ENCODE results near the gene A2M. TPM values are rescaled to one million over a fixed set of nuclear protein-coding genes. Genes with fewer than 3 reads are reported as not detected.

Gene A2M
- total RNA-seq, 1 experiment from 2014 or later: 1.9 TPM

- H3K9me3 Mint-ChIP-seq: no peaks in the 10 kb centered on the region
- no peaks in the 10 kb centered on the region for H3K27me3 Mint-ChIP-seq (ENCODE audit: low read depth)
- H3K4me1 Mint-ChIP-seq: no peaks in the 10 kb centered on the region
- ATAC-seq (no peak), DNase-seq (ENCODE audit: low spot score) (no peak)
- ChIA-PET CTCF (no interaction called here), POLR2A (no interaction called here)
- H3K27ac Mint-ChIP-seq: no peak overlapping the region
- no peaks in the 10 kb centered on the region for H3K36me3 Mint-ChIP-seq
- no peak for TF ChIP-seq ZNF281 (CRISPR knock-in tag; IDR thresholded peaks at IDR 0.05)
- no peak for TF ChIP-seq MYBL2 (CRISPR knock-in tag; IDR thresholded peaks at IDR 0.05)
- TF ChIP-seq JUN (CRISPR knock-in tag; IDR thresholded peaks at IDR 0.05): no peak
- TF ChIP-seq JAZF1 (CRISPR knock-in tag; IDR thresholded peaks at IDR 0.05): no peak
- no peak for TF ChIP-seq ATF2 (CRISPR knock-in tag; IDR thresholded peaks at IDR 0.05; ENCODE audit: borderline replicate concordance, low read depth)
- TF ChIP-seq ELF4 (CRISPR knock-in tag; IDR thresholded peaks at IDR 0.05; ENCODE audit: low read depth): no peak
- no peak for TF ChIP-seq RORB (CRISPR knock-in tag; IDR thresholded peaks at IDR 0.05)
- TF ChIP-seq TCF7 (CRISPR knock-in tag; IDR thresholded peaks at IDR 0.05; ENCODE audit: low read depth): no peak
- no peak for TF ChIP-seq TP53 (CRISPR knock-in tag; IDR thresholded peaks at IDR 0.05)
- no peak for TF ChIP-seq EMX1 (CRISPR knock-in tag; IDR thresholded peaks at IDR 0.05)
- H3K4me3 Mint-ChIP-seq: no peak overlapping the region
Measured at GRCh38 chr12:9104767-9105423, 10.8 kb downstream of the A2M start.

GRCh38 chr12:9104087-9104486 lies 11.6 kb downstream of the A2M start:
- CTCF ChIA-PET: no interaction called here
- no peaks in the 10 kb centered on the region for H3K36me3 Mint-ChIP-seq
- H3K27me3 Mint-ChIP-seq (ENCODE audit: low read depth): no peaks in the 10 kb centered on the region
- POLR2A ChIA-PET: no interaction called here
- DNase-seq (ENCODE audit: low spot score) (no peak), ATAC-seq (no peak)
- no peak for TF ChIP-seq ZNF317 (CRISPR knock-in tag; IDR thresholded peaks at IDR 0.05; ENCODE audit: borderline replicate concordance, low read depth)
- TF ChIP-seq CREB1 (CRISPR knock-in tag; IDR thresholded peaks at IDR 0.05): no peak
- TF ChIP-seq CBFB (CRISPR knock-in tag; IDR thresholded peaks at IDR 0.05; ENCODE audit: low read depth): no peak
- no peak overlapping the region for H3K4me3 Mint-ChIP-seq
- no peaks in the 10 kb centered on the region for H3K9me3 Mint-ChIP-seq
- no peak overlapping the region for H3K27ac Mint-ChIP-seq
- no peaks in the 10 kb centered on the region for H3K4me1 Mint-ChIP-seq

- Mint-ChIP-seq H3K9me3 (no peaks in the 10 kb centered on the region), H3K27me3 (ENCODE audit: low read depth) (no peaks in the 10 kb centered on the region), H3K4me3 (no peak overlapping the region), H3K27ac (no peak overlapping the region), H3K36me3 (no peaks in the 10 kb centered on the region), H3K4me1 (no peaks in the 10 kb centered on the region)
- TF ChIP-seq ZNF425 (CRISPR knock-in tag; conservative IDR thresholded peaks at IDR 0.05): no peak
- ATAC-seq (no peak), DNase-seq (ENCODE audit: low spot score) (no peak)
- ChIA-PET POLR2A (no interaction called here), CTCF (no interaction called here)
Measured at GRCh38 chr12:9103050-9103849, 12.5 kb downstream of the A2M start.

Measured in WTC11 (cell line).